GM18861 (cell line): ENCODE data around the gene TMPRSS11F.
"Not testable (repeated sequence)": the region's sequence is repeated elsewhere in the genome, so short reads cannot be mapped to it uniquely, and the experiment has no call there.

ENCODE experiments used
- ATAC-seq: cut with Tn5 transposase; IDR thresholded peaks from one replicate; pipeline ENCODE4 v1.9.1; 2021; ENCODE audit not compliant: unreplicated experiment

Gene TMPRSS11F

DNA sequence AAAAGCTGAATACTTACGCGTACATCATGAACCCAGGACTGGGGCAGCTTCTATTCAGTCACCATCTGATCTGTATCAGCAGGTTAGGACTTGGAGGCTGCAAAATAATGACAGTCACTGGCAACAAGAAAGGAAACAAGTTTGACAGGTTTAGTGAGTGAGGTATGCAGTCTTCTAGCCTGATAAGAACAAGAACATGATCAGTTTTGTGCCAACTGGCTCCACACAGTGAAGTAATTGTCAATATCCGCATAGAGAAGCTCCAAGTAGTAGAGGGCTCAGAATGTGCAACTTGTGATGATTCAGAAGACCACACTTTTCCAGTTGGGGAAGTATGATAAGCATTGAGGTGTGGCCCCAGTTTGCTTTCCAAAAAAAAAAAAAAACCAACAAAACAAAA, at the start of gene TMPRSS11F:
Gene TMPRSS11F (minus strand): TSS at position 77 of the 400 bp plus-strand sequence. CDS start 49 bp downstream, at position 28.
- ATAC-seq, result no peak

GRCh38 chr4:68176904-68177303, 47.2 kb upstream of the TMPRSS11F start:
- ATAC-seq, result no peak

DNA sequence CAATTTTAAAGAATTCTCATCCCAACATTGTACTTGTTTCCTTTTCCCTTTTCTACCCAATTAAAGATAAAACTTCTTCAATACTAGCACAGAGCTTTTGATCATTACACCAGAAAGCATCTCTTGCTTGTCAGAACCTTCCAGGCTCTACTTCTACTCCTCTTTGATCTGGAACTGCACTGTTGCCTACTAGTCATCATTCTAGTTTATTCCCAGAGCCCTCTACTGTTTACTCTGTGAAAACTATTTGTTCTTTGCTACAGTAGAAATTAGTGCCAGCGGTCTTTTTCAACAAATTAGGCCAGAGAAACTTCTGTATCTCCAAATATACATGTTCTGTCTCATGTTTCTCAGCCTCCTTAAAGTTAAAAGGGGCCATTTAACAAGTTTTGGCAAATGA, 46.8 kb upstream of the TMPRSS11F start:
- ATAC-seq, result no peak

GRCh38 chr4:68175562-68176155, 46.0 kb upstream of the TMPRSS11F start:
- ATAC-seq, result peak; percentile 67

- ATAC-seq, result not testable (repeated sequence)
Measured at GRCh38 chr4:68174389-68174788, 44.7 kb upstream of the TMPRSS11F start.

DNA sequence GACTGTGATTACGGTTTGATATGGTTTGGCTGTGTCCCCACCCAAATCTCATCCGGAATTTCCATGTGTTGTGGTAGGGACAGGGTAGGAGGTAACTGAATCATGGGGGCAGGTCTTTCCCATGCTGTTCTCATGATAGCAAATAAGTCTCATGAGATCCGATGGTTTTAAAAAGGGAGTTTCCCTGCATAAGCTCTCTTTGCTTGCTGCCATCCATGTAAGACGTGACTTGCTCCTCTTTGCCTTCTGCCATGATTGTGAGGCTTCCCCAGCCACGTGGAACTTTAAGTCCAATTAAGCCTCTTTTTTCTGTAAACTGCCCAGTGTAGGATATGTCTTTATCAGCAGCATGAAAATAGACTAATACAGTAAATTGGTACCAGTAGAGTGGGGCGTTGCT, 42.5 kb upstream of the TMPRSS11F start:
- ATAC-seq, result not testable (repeated sequence)

DNA sequence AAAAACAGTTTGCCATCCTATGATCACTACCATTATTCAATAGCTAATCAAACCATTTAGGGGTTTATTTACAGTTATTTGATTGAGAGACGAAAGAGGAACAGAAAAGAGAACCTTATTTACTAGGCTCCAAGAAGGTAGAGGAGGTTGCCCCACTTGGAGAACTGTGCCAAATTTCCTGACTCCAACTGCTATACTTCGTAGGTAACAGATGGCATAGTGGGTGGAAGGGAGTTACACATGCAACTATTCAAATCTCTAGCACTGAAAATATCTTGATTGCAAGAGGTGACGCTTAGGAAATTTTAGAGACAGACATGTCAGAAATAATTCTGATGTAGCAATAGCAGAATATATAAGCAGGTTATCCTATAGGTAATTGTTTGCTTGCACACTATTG, 38.0 kb upstream of the TMPRSS11F start:
- no peak for ATAC-seq

- no peak for ATAC-seq
Measured at GRCh38 chr4:68167166-68167565, 37.5 kb upstream of the TMPRSS11F start.

DNA sequence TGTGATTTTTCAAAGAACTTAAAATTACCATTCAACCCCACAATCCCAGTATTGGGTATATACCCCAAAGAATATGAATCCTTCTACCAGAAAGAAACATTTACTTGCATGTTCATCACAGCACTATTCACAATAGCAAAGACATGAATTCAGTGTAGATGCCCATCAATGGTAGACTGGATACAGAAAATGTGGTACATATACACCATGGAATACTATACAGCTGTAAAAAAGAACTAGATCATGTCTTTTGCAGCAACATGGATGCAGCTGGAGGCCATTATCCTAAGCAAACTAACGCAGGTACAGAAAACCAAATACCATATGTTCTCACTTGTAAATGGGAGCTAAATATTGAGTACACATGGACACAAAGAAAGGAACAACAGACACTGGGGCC, 34.1 kb upstream of the TMPRSS11F start:
- no peak for ATAC-seq

DNA sequence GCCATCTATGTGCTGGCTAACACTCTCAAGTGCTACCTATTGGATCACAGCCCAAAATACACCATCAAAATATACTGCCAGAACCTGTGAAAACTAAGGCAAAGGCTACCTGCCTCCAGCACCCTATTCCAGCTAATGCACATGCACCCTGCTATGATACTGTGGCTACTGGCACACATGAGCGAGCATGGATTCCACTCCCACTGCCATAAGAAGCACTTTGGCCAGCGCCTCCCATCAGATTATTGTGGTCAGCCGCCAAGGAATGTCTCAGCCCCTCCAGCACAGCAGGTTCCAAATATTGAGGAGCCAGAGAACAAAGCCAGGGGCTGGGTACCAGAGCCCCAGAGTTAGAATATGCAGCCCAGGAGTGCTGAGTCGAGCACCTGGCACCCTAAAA, 32.5 kb upstream of the TMPRSS11F start:
- ATAC-seq, result no peak

- no peak for ATAC-seq
Measured at GRCh38 chr4:68152411-68152810, 22.7 kb upstream of the TMPRSS11F start.

DNA sequence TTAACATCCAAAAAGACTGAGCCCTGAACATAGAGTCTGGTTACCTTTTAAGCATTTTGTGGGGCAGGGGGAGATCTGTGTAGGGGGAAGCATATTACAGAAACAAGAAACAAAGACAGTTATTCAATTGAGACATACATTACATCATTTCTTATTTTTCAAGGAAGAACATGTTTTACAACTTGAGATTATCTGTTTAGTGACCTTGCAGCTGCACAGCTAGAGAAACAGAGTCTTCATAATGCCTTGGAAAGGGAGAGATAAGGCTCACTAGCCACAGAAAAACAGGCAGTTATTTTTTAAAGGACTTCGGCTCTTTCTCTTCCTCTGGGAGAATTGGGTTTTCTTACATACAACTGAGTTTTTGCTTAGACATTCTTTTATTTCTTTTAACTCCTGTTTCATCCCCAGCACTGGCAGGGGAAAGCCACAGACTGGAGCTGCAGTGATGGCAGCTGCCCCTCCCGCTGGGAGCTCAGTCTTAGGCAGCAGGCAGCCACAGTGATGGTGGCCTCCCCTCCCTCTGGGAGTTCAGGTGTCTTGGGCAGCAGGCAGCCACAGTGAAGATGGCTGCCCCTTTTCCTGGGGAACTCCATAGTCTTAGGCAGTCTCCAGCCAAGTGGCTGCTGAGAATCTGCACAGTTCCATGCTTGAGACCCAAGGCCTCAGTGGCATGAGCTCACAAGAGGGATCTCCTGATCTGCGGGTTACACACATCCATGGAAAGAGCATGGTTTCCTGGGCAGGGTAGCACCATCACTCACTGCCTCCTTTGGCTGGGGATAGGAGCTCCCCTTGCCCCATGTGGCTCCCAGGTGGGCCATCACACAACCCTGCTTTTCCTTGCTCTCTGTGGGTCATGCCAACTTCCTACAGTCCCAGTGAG, 19.4 kb upstream of the TMPRSS11F start:
- no peak for ATAC-seq

GRCh38 chr4:68147079-68147478, 17.4 kb upstream of the TMPRSS11F start:
- ATAC-seq, result no peak

DNA sequence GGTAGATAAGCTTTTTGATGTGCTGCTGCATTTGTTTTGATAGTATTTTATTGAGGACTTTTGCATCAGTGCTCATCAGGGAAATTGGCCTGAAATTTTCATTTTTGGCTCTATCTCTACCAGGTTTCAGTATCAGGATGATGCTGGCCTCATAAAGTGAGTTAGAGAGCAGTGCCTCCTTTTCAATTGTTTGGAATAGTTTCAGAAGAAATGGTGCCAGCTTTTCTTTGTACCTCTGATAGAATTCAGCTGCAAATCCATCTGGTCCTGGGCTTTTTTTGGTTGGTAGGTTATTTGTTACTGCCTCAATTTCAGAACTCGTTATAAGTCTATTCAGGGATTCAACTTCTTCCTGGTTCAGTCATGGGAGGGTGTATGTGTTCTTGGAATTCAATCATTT, 15.6 kb upstream of the TMPRSS11F start:
- no peak for ATAC-seq

DNA sequence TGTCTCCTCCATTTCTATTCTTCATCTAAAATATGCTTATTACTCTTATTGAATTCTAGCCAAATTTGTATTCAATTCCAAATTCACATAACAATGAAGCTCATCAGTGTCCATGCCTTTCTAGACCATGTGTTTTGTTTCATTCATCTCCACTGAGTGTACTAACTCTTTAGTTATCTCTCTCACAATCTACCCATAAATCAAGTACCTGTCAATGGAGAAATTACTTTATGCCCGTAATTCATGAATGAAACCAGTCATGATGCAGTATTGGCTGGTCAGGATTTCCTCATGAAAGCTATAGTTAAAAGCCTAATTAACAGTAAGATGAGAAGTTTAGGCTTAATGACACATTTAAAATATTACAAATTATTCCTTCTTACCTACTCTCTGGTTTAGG, 12.2 kb upstream of the TMPRSS11F start:
- ATAC-seq, result no peak

DNA sequence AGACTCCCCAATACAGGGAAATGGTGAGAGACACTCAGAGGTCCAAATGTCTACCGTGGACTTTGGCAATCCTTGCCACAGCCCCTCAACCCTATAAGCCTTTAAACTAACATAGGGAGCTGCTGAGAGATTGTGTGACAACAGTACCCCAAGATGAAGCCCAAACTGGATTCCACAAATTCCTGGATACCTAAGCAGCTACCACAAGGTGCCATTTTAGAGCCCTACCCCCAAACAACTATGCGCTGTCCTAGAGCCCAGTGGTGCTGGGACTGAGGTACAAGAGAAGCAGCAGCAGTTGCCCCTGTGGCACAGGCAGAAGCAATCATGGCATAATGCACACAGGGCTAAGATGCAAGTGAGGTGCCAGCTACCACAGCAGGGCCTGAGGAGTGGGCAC, 2.7 kb upstream of the TMPRSS11F start:
- no peak for ATAC-seq

DNA sequence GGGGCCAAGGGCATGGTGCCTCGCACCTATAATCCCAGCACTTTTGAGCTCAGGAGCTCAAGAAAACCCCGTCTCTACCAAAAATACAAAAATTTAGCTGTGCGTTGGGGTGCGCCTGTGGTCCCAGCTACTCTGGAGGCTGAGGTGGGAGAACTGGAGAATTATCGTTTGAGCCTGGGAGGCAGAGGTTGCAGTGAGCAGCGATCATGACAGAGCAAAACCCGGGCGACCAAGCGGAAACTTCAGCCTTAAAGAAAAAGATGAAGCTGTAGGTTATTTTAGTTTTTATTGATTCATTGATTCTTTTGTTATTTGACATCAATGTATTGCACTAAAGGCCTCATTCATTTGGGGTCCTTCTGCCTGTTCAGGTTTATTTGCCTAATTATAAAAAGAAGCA, 5.4 kb downstream of the TMPRSS11F start:
- ATAC-seq, result no peak

GRCh38 chr4:68123525-68123924, 6.1 kb downstream of the TMPRSS11F start:
- no peak for ATAC-seq

DNA sequence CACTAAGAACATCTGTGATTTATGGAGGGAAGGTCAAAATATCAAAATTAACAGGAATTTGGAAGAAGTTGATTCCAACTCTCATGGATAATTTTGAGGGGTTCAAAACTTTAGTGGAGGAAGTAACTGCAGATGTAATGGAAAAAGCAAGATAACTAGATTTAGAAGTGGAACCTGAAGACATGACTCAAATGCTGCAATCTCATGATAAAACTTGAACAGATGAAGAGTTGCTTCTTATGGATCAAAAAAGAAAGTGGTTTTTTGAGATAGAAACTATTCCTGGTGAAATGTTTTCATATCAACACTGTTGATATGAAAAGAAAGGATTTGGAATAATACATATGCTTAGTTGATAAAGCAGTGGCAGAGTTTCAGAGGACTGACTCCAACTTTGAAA, 9.7 kb downstream of the TMPRSS11F start:
- ATAC-seq, result no peak

GRCh38 chr4:68110441-68110840, 19.2 kb downstream of the TMPRSS11F start:
- ATAC-seq, result no peak

GRCh38 chr4:68109868-68110267, 19.8 kb downstream of the TMPRSS11F start:
- ATAC-seq, result no peak

GRCh38 chr4:68082758-68083157, 46.9 kb downstream of the TMPRSS11F start:
- no peak for ATAC-seq
